ENCODE data around the gene ARSG. TPM values are rescaled to one million over a fixed set of nuclear protein-coding genes. Genes with fewer than 3 reads are reported as not detected.

Gene ARSG
- total RNA-seq, 1 experiment from 2014 or later = 6.1 TPM

DNA sequence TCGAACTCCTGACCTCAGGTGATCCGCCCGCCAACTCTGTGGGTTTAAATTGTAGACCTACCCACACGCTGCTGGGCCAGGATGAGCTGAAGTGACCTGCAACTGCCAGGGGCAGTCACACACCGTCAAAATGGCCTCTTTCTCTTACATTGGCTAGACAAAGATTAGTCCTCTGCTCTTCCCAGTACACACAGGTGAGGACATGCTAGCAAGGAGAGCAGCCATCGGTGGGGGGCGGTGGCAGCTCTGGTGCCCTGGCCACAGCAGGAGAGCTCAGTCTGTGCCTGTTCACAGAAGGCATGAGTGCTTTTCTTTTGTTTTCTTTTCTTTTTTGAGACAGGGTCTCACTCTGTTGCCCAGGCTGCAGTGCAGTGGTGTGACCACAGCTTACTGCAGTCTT is 136.3 kb downstream of the ARSG start:
- Mint-ChIP-seq H3K36me3 (ENCODE audit: insufficient read depth, unreplicated experiment) (no peaks in the 10 kb centered on the region), H3K4me3 (ENCODE audit: unreplicated experiment) (no peak overlapping the region), H3K4me1 (ENCODE audit: low read depth, unreplicated experiment) (no peaks in the 10 kb centered on the region), H3K9me3 (ENCODE audit: unreplicated experiment) (no peaks in the 10 kb centered on the region), H3K27me3 (ENCODE audit: insufficient read depth, unreplicated experiment) (no peaks in the 10 kb centered on the region), H3K27ac (ENCODE audit: unreplicated experiment) (no peak overlapping the region)
- H3K27me3 ChIP-seq (replicated peaks; ENCODE audit: control insufficient read depth, insufficient read depth, low read length) = no peaks in the 10 kb centered on the region
- TF ChIP-seq, protein P1, sequence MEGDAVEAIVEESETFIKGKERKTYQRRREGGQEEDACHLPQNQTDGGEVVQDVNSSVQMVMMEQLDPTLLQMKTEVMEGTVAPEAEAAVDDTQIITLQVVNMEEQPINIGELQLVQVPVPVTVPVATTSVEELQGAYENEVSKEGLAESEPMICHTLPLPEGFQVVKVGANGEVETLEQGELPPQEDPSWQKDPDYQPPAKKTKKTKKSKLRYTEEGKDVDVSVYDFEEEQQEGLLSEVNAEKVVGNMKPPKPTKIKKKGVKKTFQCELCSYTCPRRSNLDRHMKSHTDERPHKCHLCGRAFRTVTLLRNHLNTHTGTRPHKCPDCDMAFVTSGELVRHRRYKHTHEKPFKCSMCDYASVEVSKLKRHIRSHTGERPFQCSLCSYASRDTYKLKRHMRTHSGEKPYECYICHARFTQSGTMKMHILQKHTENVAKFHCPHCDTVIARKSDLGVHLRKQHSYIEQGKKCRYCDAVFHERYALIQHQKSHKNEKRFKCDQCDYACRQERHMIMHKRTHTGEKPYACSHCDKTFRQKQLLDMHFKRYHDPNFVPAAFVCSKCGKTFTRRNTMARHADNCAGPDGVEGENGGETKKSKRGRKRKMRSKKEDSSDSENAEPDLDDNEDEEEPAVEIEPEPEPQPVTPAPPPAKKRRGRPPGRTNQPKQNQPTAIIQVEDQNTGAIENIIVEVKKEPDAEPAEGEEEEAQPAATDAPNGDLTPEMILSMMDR (IDR thresholded peaks at IDR 0.05; ENCODE audit: insufficient read depth in 1 of 2, low read depth in 1 of 2, low read length in 1 of 2, severe bottlenecking in 1 of 2, unreplicated experiment in 1 of 2) = no peak
- POLR2A ChIA-PET = no interaction called here
- no peaks in the 10 kb centered on the region for H3K36me3 ChIP-seq (ENCODE audit: control insufficient read depth, insufficient read depth, low read length)
- no peak overlapping the region for H3K4me3 ChIP-seq (ENCODE audit: low read depth, low read length)
- no TSS peak for BruUV-seq (replicated peaks)
- H3K9me3 ChIP-seq = no peaks in the 10 kb centered on the region
- intact Hi-C loops (cut with micrococcal nuclease; ENCODE audit: unreplicated experiment) = no loop called here
- no peak for DNase-seq
- no peaks in the 10 kb centered on the region for H3K4me1 ChIP-seq
- CTCF ChIA-PET = interaction anchor here (1.0 kb wide), 1 partner anchor 9 kb away, joined by 3 read pairs; no protein-coding TSS in a partner anchor

DNA sequence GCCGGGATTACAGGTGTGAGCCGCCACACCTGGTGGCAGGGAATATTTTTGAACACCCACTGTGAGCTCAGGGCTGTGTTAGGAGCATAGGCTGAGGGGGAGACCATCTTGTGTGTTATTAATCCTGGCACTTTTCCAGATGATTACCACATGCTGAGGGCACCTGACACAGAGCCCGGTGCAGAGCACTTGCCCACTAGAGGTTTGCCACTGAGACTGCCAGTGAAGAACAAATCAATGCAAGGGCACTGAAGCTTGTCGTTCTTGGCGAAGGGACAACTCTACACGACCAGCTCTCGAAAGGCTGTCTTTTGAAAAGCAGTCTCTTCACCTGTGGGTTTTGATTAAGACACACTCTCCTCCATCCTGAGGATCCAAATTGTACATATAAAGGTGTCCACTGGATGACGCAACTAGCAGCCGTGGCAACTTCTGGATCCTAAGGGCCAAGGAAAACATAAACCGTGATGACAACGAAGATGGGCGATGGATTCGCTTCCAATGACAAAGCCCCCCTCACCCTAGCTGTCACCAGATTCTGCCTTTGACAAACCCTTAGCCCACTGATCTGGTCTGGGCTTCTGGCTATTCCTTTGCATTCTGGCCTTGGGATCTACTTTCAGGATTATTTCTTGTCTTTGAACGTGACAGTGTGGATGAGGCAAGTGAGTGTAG is 137.3 kb downstream of the ARSG start:
- Histone ChIP-seq H3K9me3 (no peaks in the 10 kb centered on the region), H3K4me3 (ENCODE audit: low read depth, low read length) (no peak overlapping the region), H3K4me1 (no peaks in the 10 kb centered on the region), H3K36me3 (ENCODE audit: control insufficient read depth, insufficient read depth, low read length) (no peaks in the 10 kb centered on the region), H3K27me3 (replicated peaks; ENCODE audit: control insufficient read depth, insufficient read depth, low read length) (no peaks in the 10 kb centered on the region)
- Mint-ChIP-seq H3K27ac (ENCODE audit: unreplicated experiment) (no peak overlapping the region), H3K27me3 (ENCODE audit: insufficient read depth, unreplicated experiment) (no peaks in the 10 kb centered on the region), H3K36me3 (ENCODE audit: insufficient read depth, unreplicated experiment) (no peaks in the 10 kb centered on the region), H3K4me3 (ENCODE audit: unreplicated experiment) (no peak overlapping the region), H3K4me1 (ENCODE audit: low read depth, unreplicated experiment) (no peaks in the 10 kb centered on the region), H3K9me3 (ENCODE audit: unreplicated experiment) (no peaks in the 10 kb centered on the region)
- CTCF ChIA-PET = no interaction called here
- TF ChIP-seq, protein P1 (IDR thresholded peaks at IDR 0.05; ENCODE audit: insufficient read depth in 1 of 2, low read depth in 1 of 2, low read length in 1 of 2, severe bottlenecking in 1 of 2, unreplicated experiment in 1 of 2) = no peak
- POLR2A ChIA-PET = no interaction called here
- BruUV-seq (replicated peaks) = no TSS peak
- no peak for DNase-seq
- intact Hi-C loops (cut with micrococcal nuclease; ENCODE audit: unreplicated experiment) = no loop called here

DNA sequence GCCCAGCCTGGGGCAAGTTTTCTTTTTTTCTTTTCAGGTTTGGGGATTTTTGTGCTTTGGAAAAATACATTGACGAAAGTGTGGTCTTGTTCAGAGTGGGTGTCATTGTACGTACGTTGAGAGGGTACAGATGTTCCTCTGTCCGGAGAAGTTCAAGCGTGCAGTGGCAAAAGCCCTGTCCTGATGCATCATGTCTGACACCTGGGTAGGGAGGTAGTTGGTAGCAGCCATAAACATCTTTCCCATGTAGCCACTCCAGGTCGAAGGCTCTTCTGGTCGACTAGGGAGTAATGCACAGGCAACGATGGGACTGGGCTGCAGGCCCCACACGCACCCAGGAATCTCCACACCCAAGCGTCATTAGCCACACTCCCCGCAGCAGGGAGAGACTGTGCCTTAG is 138.6 kb downstream of the ARSG start:
- Mint-ChIP-seq H3K27ac (ENCODE audit: unreplicated experiment) (no peak overlapping the region), H3K36me3 (ENCODE audit: insufficient read depth, unreplicated experiment) (no peaks in the 10 kb centered on the region), H3K4me3 (ENCODE audit: unreplicated experiment) (no peak overlapping the region), H3K27me3 (ENCODE audit: insufficient read depth, unreplicated experiment) (no peaks in the 10 kb centered on the region), H3K9me3 (ENCODE audit: unreplicated experiment) (no peaks in the 10 kb centered on the region), H3K4me1 (ENCODE audit: low read depth, unreplicated experiment) (no peaks in the 10 kb centered on the region)
- POLR2A ChIA-PET = no interaction called here
- DNase-seq = no peak
- CTCF ChIA-PET = no interaction called here
- TF ChIP-seq, protein P1 (IDR thresholded peaks at IDR 0.05; ENCODE audit: insufficient read depth in 1 of 2, low read depth in 1 of 2, low read length in 1 of 2, severe bottlenecking in 1 of 2, unreplicated experiment in 1 of 2) = no peak
- Histone ChIP-seq H3K4me3 (ENCODE audit: low read depth, low read length) (no peak overlapping the region), H3K9me3 (no peaks in the 10 kb centered on the region), H3K27me3 (replicated peaks; ENCODE audit: control insufficient read depth, insufficient read depth, low read length) (no peaks in the 10 kb centered on the region), H3K4me1 (no peaks in the 10 kb centered on the region), H3K36me3 (ENCODE audit: control insufficient read depth, insufficient read depth, low read length) (no peaks in the 10 kb centered on the region)
- intact Hi-C loops (cut with micrococcal nuclease; ENCODE audit: unreplicated experiment) = no loop called here
- BruUV-seq (replicated peaks) = no TSS peak

All from Caco-2 (cell line).